GM18502 (cell line): ENCODE results near the gene FBXL17.

Source experiments
- ATAC-seq: cut with Tn5 transposase; IDR thresholded peaks from one replicate; pipeline ENCODE4 v1.9.1; 2021; ENCODE audit warnings: mild to moderate bottlenecking; ENCODE audit not compliant: unreplicated experiment, poor library complexity

Gene FBXL17

DNA sequence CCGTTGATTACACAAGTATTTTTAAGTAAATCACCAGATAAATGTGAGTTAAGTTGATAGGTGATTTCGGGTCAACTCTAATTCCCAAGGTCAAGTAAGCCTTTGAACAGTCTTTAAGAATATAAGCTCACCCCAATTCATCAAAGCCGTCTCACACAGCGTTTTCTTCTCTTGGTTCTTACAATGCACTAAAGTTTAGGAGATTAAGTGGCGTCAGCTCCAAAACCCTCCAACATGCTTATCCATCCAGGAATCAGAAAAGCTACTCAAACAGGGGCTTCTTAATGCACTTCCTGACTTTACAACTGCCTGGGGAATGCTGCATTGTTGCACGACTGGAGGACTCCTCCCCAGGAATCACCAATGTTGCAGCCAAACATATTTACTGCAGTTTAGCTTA lies 505.0 kb downstream of the FBXL17 start:
- no peak for ATAC-seq

DNA sequence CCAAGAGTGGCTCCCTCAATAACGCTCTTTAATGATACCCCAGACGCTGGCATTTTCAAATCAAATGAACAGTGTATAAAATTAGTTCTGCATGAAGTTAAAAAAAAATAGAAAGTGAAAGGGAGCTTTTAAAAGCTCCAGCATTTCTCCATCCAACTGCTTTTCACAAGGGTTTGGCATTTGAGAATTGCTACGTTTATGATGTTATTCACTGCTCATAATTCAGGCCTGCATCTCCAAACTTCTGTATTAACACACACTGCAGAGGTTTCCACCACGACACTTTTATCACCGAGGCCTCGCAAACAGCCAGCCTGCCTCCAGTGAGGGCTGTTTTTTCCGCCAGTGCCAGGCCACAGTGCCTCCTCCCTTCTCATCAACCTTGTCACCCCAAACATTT lies 505.6 kb downstream of the FBXL17 start:
- ATAC-seq = no peak

DNA sequence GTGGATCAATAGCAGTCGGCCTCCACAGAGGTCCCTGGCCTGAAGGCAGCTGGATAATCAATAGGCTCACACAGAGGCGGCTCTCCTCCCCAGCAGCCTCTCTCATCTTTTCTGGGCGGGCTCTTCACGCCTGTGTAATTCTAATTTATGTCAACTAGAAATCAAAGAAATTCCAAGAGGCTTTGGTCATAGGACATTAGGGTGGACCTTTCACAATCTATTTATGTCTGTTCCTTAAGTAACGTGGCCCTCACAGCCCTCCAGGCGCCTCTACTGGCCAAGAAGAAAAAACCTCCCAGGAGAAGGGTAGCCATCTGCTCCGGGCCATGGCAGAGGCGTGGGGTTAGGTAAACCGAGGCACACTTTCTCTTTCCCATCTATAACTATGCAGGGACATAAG lies 506.1 kb downstream of the FBXL17 start:
- no peak for ATAC-seq

DNA sequence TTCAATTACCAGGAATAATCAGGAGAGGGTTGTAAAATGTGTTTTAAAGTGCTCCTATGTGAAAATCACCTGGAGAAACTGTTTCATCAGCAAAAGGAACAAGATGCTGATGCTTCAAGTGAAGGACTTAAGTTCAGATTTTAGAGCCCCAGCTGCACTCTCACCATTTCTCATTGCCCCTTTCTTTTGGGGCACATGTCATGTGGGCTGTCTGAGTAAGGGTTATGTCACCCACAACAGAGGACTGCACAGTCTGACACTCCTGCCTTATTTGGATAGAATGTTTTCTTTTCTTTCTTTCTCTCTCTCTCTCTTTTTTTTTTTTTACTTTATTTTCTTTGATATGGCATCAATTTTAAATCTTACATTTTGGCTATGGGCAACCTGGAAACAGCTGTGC lies 507.1 kb downstream of the FBXL17 start:
- ATAC-seq = no peak

DNA sequence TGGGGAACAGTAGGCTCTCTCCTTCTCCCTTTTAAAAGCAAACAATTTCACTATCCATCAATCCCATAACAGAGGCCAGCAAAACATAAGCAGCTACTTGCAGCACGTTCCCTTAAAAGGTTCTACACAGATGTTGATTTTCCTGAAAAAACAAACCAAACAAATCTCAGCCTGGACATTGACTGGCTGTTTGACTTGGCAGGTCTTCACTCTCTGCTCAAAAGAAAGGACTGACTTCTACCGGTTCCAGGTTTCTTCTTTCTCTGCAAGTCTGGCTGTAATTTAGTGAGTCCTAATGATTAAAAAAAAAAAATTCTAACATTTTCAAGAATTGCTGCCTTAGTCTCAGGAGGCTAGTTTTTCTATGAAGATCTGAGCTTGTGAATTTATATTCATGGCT lies 508.0 kb downstream of the FBXL17 start:
- ATAC-seq = no peak

DNA sequence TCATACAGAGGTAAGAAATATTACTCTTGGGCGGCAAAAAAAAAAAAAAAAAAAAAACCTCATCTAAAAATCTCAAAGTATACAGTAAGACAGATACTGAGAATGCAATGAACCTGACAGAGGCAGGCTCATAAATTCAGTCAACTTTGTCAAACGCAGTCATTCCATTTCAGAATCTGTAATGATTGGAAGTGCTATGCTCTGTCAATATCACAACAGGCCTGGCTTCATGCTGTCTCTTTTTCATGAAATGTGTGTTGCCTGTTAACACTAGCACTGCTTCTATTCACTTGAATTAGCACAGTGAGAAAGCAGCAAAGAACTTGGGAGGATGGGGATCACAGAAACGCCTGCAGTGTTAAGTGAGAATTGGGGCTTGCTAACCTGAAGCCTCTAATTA lies 510.9 kb downstream of the FBXL17 start:
- no peak for ATAC-seq

DNA sequence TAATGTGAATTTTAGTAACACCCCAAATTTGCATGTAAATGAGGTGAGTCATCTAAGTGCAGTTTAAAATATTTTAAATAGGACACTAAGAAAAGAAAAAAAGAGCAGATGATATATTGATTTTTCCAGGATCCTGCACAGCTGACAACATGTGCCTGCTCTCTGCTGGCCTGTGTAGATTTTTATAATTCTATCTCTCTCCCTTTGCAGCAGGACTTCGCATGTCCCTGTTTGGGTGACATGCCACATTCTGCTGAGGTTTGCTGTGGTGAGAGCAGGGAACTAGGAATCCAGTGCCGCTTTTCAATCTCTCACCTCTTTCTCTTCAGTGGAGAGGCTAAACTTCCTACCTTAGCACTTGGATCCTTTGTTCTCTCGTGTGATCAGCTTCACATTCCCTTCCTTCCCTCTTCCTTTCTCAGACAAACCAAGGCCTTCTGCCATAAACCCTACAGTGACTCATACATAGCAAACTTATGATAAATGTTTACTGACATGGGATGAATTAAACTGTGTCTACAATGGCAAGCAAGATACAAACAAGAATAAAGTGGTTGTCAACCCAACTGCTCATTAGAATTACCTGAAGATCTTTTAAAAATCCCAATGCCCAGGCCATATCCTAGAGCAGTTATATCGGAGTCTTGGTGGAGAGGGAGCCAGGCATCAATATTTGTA lies 512.3 kb downstream of the FBXL17 start:
- no peak for ATAC-seq

DNA sequence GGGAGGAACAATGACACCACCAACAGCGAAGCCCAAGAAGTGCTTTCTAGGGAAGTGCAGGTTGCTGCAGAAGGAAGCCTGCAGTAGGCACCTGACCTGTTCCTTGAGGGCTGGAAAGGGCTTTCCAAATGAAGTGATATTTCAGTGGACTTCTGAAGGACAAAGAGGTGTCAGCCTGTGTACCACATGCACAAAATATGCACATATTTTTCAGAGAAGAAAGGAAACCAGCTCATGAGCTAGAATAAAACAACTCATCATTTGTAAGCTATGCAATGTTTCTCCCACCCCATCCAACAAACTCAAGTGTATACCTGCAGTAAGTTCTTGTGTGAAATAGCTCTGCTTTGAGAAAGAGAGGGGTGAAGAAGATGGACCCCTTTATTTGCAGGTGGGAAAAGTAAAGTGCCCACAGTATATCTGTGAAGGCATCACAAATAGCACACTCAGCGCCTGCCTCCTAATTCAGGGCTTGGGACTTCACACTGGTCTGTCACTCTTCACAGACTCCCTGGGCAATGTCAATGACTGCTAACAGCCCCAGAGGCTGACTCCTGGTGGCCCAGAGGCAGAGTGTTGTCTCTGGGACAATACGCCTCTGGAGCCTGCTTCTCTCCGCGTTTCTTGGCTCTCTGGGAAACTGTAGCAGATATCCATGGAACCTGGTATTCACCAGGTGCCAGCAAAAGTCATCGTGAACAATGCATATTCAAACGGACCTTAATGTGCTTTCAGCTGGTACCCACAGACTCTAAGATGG lies 513.1 kb downstream of the FBXL17 start:
- ATAC-seq = no peak

DNA sequence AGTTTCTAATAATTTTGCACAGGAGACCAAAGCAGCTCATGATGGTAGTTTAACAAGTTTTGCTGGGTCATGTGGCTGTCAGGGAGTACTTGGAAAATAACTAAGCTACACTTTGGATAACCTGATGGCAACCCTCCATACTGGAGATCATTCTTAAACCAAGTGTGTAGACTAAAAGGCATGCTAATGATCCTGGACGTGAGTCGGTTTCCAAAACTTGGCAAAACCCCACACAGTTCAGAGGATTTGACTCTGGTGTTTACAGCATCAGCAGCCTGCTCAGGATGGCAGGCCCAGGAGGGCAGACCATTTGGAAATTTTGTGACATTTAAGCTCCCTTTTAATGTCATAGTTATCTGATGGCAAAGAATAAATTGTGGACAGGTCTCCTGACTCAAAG lies 514.6 kb downstream of the FBXL17 start:
- ATAC-seq = no peak

DNA sequence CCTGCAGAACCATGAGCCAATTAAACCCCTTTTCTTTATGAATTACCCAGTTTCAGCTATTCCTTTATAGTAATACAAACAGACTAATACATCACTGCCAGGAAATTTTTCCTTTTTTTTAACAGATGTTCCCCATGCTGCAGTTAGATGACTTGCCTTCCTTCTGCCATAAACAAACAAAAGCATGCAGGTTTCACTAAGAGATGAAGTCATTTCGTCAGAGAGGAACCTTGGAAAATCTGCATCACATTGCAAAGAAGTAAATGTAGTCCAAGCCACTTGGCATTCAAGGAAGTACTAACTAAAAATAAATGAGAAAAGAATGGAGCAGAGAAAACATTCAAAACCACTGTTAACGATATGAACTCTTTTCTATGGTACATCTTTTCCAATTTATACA lies 517.1 kb downstream of the FBXL17 start:
- ATAC-seq = no peak

DNA sequence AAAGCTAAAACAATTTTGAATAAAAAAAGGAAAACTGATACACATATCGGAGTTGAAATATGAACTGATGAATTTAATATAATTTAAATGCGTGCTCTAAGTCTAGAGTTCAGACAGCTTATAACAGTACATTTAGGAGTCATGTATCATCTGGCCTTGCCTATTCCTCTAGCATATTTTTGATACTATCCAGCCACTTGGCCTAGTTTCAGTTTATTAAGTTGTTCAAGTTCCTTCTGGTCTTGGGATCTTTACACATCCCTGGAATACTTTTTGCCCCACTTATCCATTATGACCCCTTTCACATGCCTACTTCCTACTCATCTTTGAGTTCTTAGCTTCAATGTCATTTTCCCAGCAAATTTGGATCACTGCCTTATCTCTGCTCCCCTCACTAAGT lies 518.8 kb downstream of the FBXL17 start:
- no peak for ATAC-seq

DNA sequence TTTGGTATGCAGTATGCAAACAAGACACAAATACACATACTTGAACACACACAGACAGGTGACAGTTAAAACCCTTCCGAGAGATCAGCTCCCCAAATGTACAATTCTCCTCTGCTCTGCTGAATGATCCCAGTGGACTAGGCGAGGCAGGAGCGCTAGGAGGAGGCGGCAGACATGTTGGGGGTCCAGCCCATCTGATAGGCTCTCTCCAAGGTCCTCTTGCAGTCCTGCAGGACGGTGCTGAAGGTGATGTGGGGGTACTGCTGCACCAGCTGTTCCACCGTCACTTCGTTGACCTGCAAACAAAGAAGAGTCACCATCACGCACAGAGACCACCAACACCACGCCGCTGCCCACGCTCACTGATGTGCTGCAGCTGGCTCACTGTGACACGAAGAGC lies 520.3 kb downstream of the FBXL17 start:
- no peak for ATAC-seq

DNA sequence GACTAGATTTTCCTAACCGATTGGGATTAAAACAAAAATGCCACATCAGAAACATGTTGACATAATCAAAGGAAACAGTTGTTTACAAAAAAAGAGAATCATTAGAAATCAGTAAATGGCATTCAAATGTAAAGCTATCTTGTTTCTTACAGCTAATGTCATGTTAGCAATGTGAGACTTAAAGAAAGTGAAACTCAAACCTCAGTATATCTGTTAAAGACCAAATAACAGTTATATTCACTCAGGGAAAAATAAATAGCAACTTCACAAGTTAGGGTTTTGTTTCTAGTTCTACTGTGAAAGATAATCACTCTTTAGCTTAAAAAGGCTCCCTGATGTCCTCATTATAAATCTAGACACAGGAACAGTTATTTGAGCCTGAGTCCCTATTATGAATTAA lies 521.9 kb downstream of the FBXL17 start:
- ATAC-seq = no peak

DNA sequence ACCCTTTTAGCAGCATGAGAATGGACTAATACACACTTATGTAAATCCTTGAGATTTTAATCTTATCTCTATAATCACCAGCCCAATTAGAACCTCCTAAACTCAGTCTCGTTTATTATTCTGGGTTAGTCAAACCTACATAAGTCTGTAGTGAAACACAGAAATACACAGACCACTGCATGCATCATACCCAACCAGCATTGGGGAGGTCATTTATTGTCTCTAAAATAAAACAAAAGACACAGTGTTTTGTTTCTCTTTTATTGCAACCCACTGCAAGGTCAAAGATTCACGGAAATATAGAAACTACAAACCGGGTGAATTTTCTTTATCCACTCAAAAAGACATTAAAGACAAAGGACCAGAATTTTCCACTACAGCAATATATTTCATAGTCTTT lies 523.1 kb downstream of the FBXL17 start:
- ATAC-seq = no peak

DNA sequence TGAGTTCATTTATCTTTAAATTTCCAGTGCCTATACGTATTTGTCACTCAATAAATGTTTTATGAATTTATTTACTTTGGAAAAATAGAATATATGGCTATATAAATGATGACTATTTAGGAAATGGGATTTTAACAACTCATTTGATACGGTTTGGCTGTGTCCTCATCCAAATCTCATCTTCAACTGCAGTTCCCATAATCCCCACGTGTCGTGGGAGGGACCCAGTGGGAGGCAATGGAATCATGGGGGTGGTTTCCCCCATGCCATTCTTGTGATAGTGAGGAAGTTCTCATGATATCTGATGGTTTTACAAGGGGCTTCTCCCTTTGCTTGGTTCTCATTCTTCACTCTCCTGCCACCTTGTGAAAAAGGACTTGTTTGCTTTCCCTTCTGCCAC lies 523.6 kb downstream of the FBXL17 start:
- ATAC-seq = no peak

DNA sequence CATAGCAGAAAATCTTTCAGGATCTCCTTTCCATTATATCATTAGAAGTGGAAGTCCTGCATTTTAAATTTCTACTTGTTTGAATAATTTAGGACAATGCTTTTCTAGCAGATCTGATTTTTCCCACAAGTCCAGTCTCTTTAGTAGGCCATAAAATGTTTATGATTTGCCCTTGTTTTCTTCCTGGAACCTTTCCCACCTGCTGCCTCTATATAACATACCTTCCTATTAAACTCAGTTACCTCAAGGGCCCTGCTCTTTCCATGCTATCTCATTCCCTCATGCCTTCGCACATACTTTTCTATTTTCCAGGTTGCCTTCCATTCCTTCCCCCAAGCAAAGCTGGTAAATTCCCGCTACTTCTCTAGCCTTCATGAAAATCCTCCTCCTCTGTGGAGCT lies 524.1 kb downstream of the FBXL17 start:
- ATAC-seq = no peak

DNA sequence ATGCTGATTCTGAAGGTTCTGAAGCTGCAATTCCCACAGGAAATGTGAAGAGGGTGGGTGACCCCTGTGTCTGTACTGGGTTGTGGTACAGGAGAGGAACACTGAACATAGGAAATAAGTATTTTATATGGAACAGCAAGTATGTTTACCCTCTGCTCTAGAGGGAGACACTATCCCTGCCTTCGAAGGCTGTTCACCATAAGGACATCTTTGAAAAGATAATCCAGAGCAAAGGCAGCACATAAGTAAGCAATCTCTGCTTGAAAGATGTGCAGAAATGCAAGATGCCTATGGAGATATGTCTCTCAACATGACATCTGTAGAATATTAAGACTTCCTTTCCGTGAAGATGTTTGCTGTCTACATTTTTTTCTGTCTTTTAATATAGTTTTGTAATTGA lies 526.7 kb downstream of the FBXL17 start:
- ATAC-seq = no peak

DNA sequence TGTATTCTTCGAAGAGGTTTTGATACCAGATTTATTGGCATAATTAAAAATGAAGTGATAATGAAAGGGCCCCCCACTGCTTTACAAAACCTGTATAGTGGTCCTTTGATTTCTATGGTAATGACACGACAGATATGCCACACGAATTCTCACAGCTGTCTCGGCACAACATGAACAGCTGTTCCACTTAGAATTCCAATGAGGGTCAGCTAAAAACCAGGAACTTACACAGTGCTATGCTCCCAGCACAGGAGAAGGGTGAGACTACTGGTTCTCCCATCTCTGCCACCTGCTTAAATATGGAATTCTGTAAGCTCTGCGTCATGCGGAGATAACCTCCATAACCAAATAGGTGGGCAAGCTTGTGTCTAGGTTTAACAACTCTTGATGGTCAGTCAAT lies 528.2 kb downstream of the FBXL17 start:
- no peak for ATAC-seq

DNA sequence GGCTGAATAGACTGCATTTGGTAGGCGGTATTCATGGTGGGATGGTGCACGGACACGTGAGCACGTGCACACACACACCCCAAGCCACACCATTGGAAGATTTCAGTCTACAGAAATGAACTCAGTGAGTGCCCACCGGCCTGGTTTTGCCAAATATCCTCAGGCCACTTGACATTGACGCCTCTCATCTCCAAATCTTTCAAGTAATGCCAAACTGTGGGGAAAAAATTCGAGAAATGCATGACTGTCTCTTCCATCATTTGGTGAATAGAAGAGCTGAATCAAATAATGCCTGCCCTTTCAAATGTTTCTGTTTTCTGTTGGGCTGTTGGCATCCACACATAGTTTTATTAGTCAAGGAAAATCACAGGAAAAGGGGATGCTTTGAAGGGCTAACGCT lies 528.9 kb downstream of the FBXL17 start:
- ATAC-seq = no peak

DNA sequence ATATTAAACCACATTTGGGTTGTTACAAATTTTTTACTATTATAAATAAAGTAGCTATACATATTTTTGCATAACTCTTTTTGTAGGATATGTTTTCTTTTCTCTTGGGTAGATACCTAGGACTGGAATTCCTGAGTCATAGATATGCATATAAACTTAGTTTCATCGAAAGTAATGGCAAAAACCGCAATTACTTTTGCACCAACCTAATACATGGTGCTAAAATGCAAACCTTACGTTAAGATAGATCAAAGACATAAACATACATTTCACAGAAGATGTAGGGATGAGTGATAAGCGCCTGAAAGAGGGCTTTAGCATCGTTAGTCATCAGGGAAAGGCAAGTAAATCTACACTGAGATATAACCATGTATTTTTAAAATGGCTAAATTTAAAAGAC lies 532.8 kb downstream of the FBXL17 start:
- no peak for ATAC-seq

DNA sequence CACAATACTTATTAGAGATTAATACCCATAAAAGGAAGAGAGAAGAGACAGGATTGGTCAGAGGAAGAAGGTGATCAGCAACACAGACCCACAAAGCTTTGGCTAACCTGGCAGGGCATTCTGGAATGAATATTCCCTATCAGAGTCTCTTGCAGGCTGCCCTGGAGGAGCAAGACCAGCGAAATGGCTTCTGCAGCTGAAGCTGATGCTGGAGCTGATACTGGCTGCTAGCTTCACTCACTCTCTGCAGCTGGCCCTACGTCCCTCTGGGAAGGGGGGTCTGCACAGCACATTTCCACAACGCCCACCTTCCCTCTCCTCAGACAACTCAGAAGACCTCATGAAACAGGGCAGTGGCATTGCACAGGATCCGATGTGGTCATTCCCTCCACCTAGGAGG lies 541.3 kb downstream of the FBXL17 start:
- ATAC-seq = no peak

DNA sequence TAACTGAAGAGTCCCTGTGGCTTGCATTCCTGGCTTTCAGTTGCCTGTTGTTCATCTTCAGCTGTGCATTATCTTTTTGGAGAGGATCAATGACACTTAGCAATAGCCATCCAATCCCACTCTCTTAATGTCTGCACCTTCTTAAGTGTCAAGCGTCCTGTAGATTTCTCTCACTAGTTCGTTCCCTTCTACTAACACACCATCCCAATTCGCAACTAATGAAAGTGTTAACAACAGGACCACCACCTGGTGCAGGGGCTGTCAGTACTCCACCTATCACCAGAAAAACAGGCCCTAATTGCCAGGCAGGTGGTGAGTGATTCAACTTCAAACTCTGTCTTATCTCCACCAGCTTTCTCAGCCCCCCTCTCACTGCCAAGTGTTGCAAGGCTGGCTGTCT lies 541.7 kb downstream of the FBXL17 start:
- no peak for ATAC-seq
